ENCODE measurements around the gene TBC1D4. TPM values are rescaled to one million over a fixed set of nuclear protein-coding genes. Genes with fewer than 3 reads are reported as not detected.

TBC1D4 gene
- total and polyA plus RNA-seq, 9 of the 15 experiments (the other 6 are each of a cell fraction or from before 2014, with no cell fraction given), result 2.8 to 12.3 (median 7.0) TPM

DNA sequence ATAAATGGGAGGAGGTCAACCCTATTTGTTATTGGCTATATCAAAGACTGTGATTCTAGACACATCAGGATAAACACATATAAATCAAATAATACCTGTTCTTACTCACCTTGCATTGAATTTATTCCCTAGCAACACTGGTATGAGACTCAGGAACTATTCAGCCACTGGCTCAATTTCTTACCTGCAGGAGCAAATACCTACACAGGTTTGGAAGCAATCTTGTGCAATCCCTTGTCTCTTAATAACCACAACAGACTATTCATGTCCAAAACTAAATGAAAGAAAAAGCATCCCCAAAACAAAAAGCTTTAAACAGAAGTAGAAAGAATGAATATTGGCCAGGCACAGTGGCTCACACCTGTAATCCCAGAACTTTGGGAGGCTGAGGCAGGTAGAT, 55.5 kb downstream of the TBC1D4 start (continued):
- no peak for TF ChIP-seq ZNF518B (CRISPR knock-in tag; IDR thresholded peaks at IDR 0.05)
- TF ChIP-seq IRF2 (CRISPR knock-in tag; IDR thresholded peaks at IDR 0.05), result no peak
- TF ChIP-seq ZNF398 (CRISPR knock-in tag; IDR thresholded peaks at IDR 0.05), result no peak
- no peak for TF ChIP-seq POLR2H (tag; IDR thresholded peaks at IDR 0.05; ENCODE audit: low read depth)
- no peak for TF ChIP-seq HDAC8 (tag; IDR thresholded peaks at IDR 0.05)
- no peak for TF ChIP-seq HEY1 (CRISPR knock-in tag; IDR thresholded peaks at IDR 0.05; ENCODE audit: borderline replicate concordance)
- no peak for TF ChIP-seq FOXK2 (conservative IDR thresholded peaks at IDR 0.05 in 1 of 2, IDR thresholded peaks at IDR 0.05 in 1 of 2; ENCODE audit: low read depth in 2 of 2)
- no peak for TF ChIP-seq SMC3 (conservative IDR thresholded peaks at IDR 0.05; ENCODE audit: insufficient read depth, low read depth, low read length)
- no peak for TF ChIP-seq CLOCK (CRISPR knock-in tag; IDR thresholded peaks at IDR 0.05; ENCODE audit: borderline replicate concordance)
- TF ChIP-seq ZNF134 (CRISPR knock-in tag; conservative IDR thresholded peaks at IDR 0.05), result no peak
- TF ChIP-seq MNT (conservative IDR thresholded peaks at IDR 0.05), result no peak
- TF ChIP-seq ZNF551 (CRISPR knock-in tag; IDR thresholded peaks at IDR 0.05), result no peak
- TF ChIP-seq ZBTB7A (IDR thresholded peaks at IDR 0.05; ENCODE audit: borderline replicate concordance, control insufficient read depth, low read depth, low read length), result no peak
- TF ChIP-seq SRF (CRISPR knock-in tag; IDR thresholded peaks at IDR 0.05), result no peak
- no peak for TF ChIP-seq ATF4 (CRISPR knock-in tag; IDR thresholded peaks at IDR 0.05)
- no peak for TF ChIP-seq ZNF384 (IDR thresholded peaks at IDR 0.05; ENCODE audit: low read depth, low read length)

Data from K562 (cell line).